RWPE2 (cell line): ENCODE measurements around the gene HIKESHI.

ENCODE experiments used
- ATAC-seq: fragments of 200-7000 bp; cut with Tn5 transposase; 3 replicates; pipeline ENCODE4 v1.9.1; 2021; ENCODE audit warnings: low read depth
- DNase-seq: peaks from one replicate; pipeline ENCODE4 v3.0.0-alpha.2; 2020; ENCODE audit warnings: low spot score
- H3K27ac ChIP-seq: fragments of 450-650 bp; 2 replicates; pipeline ENCODE4 v1.5.1; 2017; ENCODE audit warnings: mild to moderate bottlenecking; ENCODE audit not compliant: poor library complexity, severe bottlenecking
- H3K27me3 ChIP-seq: fragments of 250-450 bp; sonication (Bioruptor Pico); 2 replicates; pipeline ENCODE4 v1.5.1; 2021; ENCODE audit warnings: mild to moderate bottlenecking, moderate library complexity; ENCODE audit not compliant: insufficient read depth, poor library complexity, severe bottlenecking
- H3K36me3 ChIP-seq: fragments of 250-450 bp; sonication (Bioruptor Pico); 2 replicates; pipeline ENCODE4 v1.5.1; 2020; ENCODE audit warnings: low read depth, mild to moderate bottlenecking, moderate library complexity
- H3K4me1 ChIP-seq: fragments of 250-450 bp; sonication (Bioruptor Pico); 2 replicates; pipeline ENCODE4 v1.5.1; 2021; ENCODE audit warnings: mild to moderate bottlenecking, moderate library complexity; ENCODE audit not compliant: insufficient read depth, poor library complexity, severe bottlenecking
- H3K4me3 ChIP-seq: fragments of 250-450 bp; sonication (Bioruptor Pico); 2 replicates; pipeline ENCODE4 v1.5.1; 2021; ENCODE audit warnings: mild to moderate bottlenecking, moderate library complexity; ENCODE audit not compliant: severe bottlenecking
- H3K9me3 ChIP-seq: fragments of 250-450 bp; sonication (Bioruptor Pico); 2 replicates; pipeline ENCODE4 v1.5.1; 2021; ENCODE audit warnings: mild to moderate bottlenecking, moderate library complexity; ENCODE audit not compliant: severe bottlenecking
- CTCF ChIP-seq: fragments of 450-650 bp; IDR thresholded peaks from one replicate; pipeline ENCODE4 v1.5.1; 2017; ENCODE audit warnings: mild to moderate bottlenecking, moderate library complexity; ENCODE audit not compliant: poor library complexity, severe bottlenecking

Gene HIKESHI

GRCh38 chr11:86380295-86381059 lies 78.4 kb downstream of the HIKESHI start:
- no peak for ATAC-seq
- DNase-seq = no peak

GRCh38 chr11:86383041-86383955 lies 81.3 kb downstream of the HIKESHI start:
- no peaks in the 10 kb centered on the region for H3K36me3 ChIP-seq
- DNase-seq (no peak), ATAC-seq (no peak)
- no peaks in the 10 kb centered on the region for H3K9me3 ChIP-seq
- no peaks in the 10 kb centered on the region for H3K4me1 ChIP-seq
- no peak for TF ChIP-seq CTCF
- H3K27me3 ChIP-seq = no peaks in the 10 kb centered on the region
- H3K4me3 ChIP-seq = no peak overlapping the region
- H3K27ac ChIP-seq = no peak overlapping the region

More at GRCh38 chr11:86380295-86381059, 78.4 kb downstream of the HIKESHI start:
- Histone ChIP-seq H3K9me3 (no peaks in the 10 kb centered on the region), H3K4me3 (no peak overlapping the region), H3K4me1 (no peaks in the 10 kb centered on the region), H3K36me3 (no peaks in the 10 kb centered on the region), H3K27ac (no peak overlapping the region), H3K27me3 (no peaks in the 10 kb centered on the region)
- TF ChIP-seq CTCF = no peak

GRCh38 chr11:86386283-86386682 lies 84.2 kb downstream of the HIKESHI start:
- ATAC-seq = no peak
- H3K9me3 ChIP-seq = no peaks in the 10 kb centered on the region
- H3K4me1 ChIP-seq = no peaks in the 10 kb centered on the region
- TF ChIP-seq CTCF = no peak
- no peak for DNase-seq
- H3K27ac ChIP-seq = no peak overlapping the region
- no peaks in the 10 kb centered on the region for H3K36me3 ChIP-seq
- no peaks in the 10 kb centered on the region for H3K27me3 ChIP-seq
- H3K4me3 ChIP-seq = no peak overlapping the region

- no peaks in the 10 kb centered on the region for H3K27me3 ChIP-seq
- no peaks in the 10 kb centered on the region for H3K4me1 ChIP-seq
- DNase-seq (no peak), ATAC-seq (no peak)
- no peaks in the 10 kb centered on the region for H3K9me3 ChIP-seq
- no peak overlapping the region for H3K27ac ChIP-seq
- no peak for TF ChIP-seq CTCF
- no peaks in the 10 kb centered on the region for H3K36me3 ChIP-seq
- H3K4me3 ChIP-seq = no peak overlapping the region
Measured at GRCh38 chr11:86386746-86387145, 84.7 kb downstream of the HIKESHI start.

- Histone ChIP-seq H3K4me1 (no peaks in the 10 kb centered on the region), H3K27me3 (no peaks in the 10 kb centered on the region), H3K9me3 (no peaks in the 10 kb centered on the region), H3K27ac (no peak overlapping the region), H3K4me3 (no peak overlapping the region), H3K36me3 (no peaks in the 10 kb centered on the region)
- no peak for TF ChIP-seq CTCF
- DNase-seq (no peak), ATAC-seq (no peak)
Measured at GRCh38 chr11:86388198-86388597, 86.2 kb downstream of the HIKESHI start.
